ENCODE data around the gene ZNF385A.

DNA sequence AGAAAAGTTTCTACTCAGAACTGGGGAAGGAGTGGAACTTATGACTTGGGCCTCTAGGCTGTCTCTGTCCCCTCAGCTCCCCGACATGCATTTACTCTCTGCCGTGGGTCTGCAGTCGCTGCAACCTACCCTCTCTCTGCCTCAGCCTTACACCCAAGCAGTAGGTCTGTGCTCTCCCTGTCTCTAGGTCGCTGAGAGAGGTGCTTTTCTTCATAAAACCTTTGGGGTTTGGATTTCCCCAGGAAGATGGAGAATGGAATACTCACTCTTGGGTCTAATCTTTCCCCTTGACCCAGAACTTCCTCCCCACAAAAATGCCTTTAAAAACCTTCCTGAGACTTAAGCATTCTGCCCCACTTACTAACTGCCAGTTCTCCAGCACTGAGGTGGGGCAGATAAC lies 33.2 kb downstream of the ZNF385A start:
- TF ChIP-seq CTBP1 (IDR thresholded peaks at IDR 0.05; ENCODE audit: borderline replicate concordance) (no peak), HDGF (IDR thresholded peaks at IDR 0.05; ENCODE audit: borderline replicate concordance) (no peak), FOXM1 (IDR thresholded peaks at IDR 0.05; ENCODE audit: borderline replicate concordance) (no peak)

All from HEK293T (cell line).